Stimulated activated CD4-positive, alpha-beta T cell treated with anti-CD3 and anti-CD28 coated beads, Interleukin-4, amount 100 ng/mL, for 1 hour (primary cell): Measurements from ENCODE around the gene TSFM.
"Not testable (repeated sequence)": the region's sequence is repeated elsewhere in the genome, so short reads cannot be mapped to it uniquely, and the experiment has no call there.

Experiments
- DNase-seq: peaks from one replicate; pipeline ENCODE4 v3.0.0-alpha.2; 2020

The TSFM gene

DNA sequence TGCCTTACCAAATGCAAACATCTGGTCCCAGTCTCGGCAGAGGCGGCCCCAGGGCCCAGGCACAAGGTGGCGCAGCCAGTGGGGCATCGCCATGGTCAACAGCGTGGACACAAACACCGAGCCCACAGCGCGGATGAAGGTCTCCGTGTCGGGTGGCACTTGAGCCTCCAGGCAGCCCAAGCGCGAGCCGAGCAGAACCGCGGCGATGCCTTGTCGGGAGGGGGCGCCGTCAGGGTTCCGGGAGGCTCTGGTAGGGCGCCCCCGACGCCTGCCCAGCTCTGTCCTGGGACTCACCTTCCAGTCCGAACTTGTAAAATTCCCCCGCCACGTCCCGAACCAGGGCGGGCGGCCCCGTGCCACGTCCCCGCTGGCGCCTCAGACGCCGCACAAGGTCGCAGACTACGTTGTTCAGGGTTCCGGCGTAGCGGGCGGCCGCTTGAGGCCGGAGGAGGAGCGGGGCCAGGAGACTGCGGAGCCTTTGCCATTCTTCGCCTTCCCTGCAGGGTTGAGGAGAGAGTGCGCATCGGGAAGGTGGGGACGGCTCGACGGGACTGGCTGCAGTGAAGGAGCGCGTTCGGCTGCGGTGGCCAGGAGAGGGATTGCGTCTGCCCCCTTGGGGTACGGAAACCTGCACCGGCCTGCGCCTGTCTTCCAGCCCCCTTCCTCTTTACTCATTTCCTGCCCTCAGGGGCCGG is 17.4 kb upstream of the TSFM start:
- peak; percentile 69 for DNase-seq

DNA sequence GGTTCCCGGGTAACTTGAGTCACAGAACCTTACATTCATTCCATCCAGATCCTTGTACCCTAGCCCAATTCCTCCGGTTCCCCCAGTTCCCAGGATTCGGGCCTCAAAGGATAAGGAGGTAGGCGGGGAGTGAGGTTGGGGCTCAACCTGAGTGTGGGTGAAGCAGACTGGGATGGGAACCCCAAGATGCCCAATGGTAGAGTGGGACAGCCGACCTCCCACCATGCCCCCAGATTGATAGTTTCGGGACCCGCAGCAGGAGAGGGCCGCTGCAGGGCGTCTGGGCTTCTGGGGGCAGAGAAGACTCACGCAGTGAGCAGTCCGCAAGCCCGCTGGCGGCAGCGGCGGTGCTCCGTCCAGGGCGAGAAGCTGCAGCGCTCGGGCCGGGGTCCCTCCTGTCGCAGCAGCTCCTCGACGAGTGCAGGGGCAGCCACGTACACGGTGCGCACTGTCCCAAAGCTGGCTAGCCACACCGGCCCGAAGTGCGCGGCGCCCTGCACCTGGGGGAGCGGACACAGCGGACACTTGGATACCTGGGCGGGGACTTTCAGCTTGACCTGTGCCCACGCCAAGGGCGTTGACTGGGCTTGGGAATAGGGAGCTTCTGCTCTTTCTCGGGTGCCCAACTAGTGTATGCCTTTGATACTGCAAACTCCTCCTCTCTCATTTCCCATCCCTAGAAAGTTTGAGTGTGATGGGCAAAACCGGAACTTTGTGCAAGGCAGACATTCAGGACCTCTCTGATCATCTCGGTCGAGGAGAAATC is 16.7 kb upstream of the TSFM start:
- DNase-seq, result no peak

DNA sequence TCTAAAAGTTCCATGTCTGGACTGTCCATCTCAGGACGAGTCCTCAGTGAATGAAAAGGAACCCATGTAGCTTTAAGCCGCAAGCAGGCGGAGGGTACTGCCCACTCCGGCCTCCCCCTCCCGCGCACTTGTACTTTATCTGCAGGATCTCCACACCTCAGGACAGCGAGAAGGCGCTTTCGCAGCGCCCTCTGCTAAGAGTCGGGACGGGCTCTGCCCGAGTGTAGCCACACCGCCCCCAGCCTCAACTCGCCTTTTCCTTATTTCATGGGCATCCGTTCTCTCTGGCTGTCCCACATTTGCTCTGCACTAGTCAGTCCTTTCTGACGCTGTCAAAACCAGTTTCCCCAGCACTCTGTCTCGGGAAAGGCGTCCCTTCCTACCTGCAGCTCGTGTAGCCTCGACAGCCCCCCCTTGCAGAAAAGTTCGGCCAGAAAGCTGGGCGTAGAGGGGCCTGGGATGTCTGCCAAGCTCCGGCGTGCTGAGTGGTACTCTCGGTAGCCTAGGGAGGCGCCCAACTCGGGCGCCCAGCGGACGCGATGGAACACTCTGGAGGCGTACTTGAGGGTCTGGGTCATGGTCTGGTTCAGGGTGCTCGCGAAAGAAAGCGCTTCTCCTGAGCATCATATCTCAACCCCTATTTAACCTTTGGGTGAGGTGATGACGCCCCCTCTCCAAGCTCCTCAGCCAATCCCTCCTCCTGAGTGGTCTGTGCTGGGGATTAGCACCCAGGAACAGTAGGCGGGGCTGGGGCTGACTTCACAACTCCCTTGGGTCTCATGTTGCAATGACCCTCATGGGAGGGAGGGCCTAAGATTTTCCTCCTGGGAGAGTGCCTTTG is 15.9 kb upstream of the TSFM start, which contains the start of gene CYP27B1:
TSS of gene CYP27B1 (minus strand) at position 615 of the 841 bp plus-strand sequence. CDS start at position 578, 37 bp downstream.
- DNase-seq, result peak; percentile 22

DNA sequence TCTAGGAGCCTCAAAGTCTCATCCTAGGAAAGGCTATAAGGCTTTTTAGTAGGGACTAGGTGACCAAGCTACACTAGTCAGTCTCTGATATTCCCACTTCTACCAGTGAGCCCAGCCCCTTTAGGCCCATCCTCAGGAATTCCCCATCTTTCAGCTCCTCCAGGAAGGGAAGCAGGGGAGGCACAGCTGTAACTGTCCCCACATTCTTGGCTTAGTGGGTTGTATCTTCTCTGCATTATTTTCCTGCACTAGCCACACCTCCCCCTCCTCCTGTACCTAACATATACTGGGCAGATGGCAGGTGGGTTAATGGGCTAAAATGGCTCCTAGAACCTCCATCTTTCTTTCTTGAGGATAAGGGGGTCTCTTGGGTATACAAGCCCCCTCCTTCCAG is 15.3 kb upstream of the TSFM start:
- DNase-seq, result no peak

DNA sequence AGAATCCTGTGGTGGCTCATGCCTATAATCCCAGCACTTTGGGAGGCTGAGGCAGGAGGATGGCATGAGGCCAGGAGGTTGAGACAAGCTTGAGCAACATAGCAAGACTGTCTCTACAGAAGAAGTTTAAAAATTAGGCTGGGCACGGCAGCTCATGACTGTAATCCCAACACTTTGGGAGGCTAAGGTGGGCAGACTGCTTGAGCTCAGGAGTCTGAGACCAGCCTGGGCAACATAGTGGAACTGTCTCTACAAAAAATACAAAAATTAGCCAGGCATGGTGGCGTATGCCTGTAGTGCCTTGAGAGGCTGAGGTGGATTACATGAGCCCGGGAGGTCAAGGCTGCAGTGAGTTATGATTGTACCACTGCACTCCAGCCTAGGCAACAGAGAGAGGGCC is 14.7 kb upstream of the TSFM start:
- DNase-seq, result no peak

DNA sequence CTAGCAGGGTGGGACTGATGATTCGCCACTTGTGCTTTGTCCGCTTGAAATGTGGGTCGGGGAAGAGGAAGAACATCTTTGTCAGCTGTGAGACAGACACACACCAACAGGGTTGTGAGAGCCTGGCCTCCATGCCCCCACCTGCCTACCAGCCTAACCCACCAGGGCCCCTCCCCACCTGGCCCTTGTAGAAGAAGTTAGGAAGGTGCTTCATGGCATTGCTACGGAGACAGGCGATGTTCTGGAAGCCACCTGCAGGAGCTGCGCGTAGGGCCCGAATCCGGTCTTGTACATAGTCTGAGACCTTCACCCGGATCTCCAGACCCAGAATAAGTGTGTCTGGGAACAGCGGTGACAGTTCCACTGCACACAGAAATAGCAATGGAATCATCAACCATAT is 13.0 kb upstream of the TSFM start:
- no peak for DNase-seq

DNA sequence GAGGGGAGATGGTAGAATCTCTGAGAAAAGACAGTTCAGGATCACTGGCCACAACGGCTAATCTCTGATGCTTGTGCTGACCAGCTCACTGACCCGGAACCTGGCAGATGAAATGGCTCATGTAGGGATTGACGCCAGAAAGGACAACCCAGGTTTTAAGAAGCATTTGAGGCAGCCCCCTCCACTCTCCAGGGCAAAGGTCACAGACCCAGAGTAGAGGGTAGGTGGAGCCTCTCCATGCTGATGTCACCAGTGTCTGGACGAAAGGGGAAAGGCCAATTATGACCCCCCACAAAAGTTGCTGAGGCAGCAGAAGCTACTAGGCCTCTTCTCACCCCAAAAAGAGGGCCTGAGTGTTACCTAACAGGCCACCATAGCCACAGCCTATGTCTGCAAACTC is 11.9 kb upstream of the TSFM start:
- no peak for DNase-seq

DNA sequence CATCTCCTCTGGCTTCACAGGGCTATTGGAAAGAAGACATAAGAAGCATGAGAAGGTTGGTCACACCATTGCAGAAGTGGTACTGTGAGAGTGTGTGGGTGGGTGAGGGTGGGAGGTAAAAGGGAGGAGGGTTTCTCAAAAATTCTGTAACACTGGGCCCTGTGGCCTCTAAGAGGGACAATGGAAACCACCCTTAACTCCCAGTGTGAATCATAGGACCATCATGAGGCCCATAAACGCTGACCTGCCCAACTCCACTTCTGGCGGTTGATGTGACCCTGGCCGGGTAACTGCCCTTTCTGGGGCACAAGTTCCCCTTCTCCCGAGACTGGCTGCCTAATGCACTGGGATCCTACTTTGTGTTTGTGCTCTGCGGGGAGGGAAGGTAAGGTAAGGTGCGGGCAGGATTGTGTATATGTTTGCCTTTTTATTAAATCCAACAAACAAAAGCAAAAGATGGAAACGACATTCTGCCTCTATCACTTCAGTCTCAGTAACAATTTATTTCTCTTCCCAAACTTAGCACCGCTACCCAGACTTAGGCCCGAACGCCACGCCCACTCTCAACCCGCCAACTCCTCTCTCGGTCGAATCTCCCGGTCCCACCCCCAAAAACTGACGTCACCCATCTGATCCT is 11.2 kb upstream of the TSFM start:
- peak; percentile 91 for DNase-seq

DNA sequence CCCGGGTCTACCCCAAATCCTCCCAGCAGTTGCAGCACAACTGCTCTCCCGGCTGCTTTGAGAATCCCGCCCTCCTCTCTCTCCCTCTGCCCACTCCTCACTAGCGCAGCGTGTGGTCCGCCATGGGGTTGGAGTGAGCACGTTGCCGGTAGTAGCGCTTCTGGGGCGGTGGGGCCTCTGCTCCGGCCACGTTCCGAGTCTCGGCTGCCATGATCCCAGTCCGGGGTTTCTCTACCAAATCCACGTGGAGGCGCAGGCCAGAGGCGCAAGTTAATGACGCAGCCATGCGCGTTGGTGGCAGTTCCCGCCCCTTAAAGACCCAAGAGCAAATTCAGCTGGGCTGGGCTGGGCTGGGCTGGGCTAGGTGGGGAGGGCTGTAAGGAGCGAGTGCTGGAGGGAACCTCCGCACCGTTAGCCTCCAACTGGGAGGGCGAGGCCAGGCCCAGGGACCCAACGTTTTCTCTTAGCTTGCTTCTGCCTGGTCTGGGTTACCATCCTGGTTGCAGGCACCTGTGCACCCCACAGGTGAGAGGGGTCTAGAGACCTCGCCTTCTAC is 10.6 kb upstream of the TSFM start, which contains the start of gene METTL1:
TSS of gene METTL1 (minus strand) at position 233 of the 556 bp plus-strand sequence. CDS start at position 211, 22 bp downstream.
- DNase-seq, result peak; percentile 91

DNA sequence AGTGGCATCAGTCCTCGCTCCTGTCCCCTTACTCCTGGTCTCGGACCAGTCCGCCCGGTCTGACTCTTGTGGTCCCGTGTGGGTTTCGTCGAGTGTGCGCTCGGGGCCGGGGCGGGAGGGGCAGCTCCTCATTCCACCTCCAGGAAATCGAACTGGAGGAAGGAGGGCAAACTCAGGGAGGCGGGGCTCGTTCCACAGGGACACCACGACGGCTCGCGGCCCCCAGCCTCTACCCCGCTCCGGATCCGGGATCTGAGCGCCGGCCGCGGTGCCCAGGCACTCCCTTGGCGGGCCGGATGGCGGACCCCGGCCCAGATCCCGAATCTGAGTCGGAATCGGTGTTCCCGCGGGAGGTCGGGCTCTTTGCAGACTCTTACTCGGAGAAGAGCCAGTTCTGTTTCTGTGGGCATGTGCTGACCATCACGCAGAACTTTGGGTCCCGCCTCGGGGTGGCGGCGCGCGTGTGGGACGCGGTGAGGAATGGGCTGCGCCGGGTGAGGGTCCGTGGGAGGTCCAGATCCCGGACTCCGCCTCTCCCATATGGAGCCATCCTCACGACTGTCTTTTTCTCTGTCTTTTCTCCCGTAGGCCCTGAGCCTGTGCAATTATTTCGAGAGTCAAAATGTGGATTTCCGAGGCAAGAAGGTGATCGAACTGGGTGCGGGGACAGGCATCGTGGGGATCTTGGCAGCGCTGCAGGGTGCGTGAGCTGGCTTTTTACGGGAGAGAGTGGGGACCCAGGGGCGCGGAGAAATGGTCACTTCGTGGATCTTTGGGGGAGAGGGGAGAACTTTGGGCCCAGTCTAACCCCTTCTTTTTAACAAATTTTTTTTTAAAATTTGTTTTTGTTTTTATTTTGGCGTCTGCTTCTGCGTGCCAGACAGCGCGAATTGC is 9.9 kb upstream of the TSFM start, which contains the start of gene EEF1AKMT3:
TSS of gene EEF1AKMT3 (plus strand) at position 186 of the 894 bp plus-strand sequence. CDS start at position 297, 111 bp downstream.
- DNase-seq, result peak; percentile 36

DNA sequence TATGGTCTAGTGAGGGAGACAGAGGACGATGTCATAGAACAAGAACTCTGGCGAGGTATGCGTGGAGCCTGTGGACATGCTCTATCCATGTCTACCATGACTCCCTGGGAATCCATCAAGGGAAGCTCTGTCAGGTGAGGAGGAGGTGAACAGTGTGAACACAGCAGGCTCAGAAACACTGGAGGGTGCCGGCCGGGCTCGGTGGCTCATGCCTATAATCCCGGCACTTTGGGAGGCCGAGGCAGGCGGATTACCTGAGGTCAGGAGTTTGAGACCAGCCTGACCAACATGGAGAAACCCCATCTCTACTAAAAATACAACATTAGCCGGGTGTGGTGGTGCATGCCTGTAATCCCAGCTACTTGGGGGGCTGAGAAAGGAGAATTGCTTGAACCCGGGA is 8.0 kb upstream of the TSFM start:
- DNase-seq, result not testable (repeated sequence)

DNA sequence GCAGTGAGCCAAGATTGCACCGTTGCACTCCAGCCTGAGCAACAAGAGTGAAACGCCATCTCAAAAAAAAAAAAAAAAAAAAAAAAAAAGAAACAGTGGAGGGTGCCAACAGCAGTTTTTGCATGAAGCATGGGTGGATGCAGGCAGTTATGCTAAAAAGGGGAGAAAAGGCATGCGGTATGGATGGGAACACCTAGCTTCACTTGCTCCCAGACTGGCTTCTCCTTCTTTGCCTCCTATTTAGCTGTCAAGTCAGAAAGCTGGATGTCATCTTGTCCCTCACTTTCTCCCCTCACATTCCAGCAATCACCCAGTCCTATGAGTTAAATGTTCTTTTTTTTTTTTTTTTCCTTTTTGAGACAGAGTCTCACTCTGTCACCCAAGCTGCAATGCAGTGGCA is 7.5 kb upstream of the TSFM start:
- no peak for DNase-seq

DNA sequence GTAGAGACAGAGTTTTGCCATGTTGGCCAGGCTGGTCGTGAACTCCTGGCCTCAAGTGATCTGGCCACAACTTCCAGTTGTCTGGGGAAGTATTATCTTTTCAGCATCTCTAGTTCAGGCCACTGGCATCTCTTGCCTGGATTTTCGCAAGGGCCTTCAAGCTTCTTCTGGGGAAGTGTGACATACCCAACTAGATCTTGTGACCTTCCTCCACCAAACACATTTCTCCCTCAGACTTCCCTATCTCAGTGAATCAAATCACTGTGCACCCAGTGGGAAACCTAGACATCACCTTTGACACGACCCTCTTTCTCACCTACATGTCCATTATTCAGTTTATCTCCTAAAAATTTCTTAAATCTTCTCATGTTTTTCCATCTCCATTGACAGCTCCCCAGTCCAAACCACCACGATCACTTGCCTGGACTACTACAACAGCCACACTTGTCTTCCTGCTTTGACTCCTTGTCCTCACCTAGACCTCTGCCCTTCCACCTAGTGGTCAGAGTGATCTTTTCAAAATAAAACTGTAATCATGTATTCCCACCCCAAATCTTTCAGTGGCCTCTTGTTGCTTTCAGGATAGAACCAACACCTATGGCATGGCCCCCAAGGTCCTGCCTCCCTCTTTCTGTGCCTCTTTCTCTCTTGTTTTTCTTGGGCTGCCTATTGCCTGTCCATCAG is 6.9 kb upstream of the TSFM start:
- no peak for DNase-seq

DNA sequence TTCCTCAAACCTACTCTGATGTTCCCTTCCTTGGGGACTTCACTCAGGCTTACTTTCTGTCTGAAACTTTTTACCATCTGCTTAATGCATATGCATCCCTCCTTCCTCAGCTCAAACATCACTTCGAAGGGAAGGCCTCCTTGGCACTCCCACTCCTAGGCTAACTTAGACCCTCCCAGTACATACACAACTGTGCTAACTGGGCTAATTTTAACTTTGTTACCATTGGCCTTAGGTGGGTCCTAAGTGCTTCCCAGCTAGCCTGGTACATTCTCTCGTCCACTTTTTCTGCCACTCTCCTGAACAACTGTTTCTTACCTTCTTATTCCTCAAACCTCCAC is 6.4 kb upstream of the TSFM start:
- DNase-seq, result no peak

DNA sequence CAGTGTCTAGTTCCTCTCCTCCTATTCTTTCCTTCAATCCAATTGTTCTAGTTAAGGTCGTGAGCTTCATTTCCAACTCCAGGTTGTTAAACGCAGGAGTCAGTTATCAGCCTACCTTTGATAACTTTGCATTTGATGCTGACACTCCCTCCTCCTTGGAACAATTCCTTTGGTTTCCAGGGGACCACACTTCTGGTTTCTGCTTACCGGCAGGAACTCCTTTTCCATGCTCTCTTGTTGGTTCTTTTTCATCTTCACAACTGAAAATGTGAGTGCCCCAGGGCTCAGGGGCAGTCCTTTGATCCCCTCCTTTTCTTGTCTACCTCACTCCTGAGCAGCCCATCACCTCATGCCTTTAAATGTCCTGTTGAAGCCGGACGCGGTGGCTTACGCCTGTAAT is 5.2 kb upstream of the TSFM start:
- no peak for DNase-seq

DNA sequence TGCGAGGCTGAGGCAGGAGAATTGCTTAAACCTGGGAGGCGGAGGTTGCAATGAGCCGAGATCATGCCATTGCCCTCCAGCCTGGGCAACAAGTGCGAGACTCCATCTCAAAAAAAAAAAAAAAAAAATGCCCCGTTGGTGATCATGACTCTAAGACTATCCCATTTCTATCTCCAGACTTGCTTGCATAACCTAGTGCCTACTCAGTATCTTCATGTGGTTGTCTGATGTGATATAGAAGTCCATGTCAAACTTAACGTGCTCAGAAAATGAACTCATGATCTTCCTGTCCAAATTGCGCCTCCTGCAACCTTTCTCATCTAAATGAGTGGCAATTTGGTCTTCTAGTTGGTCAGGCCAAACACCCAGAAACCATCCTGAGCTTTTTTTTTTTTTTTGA is 4.7 kb upstream of the TSFM start:
- no peak for DNase-seq

DNA sequence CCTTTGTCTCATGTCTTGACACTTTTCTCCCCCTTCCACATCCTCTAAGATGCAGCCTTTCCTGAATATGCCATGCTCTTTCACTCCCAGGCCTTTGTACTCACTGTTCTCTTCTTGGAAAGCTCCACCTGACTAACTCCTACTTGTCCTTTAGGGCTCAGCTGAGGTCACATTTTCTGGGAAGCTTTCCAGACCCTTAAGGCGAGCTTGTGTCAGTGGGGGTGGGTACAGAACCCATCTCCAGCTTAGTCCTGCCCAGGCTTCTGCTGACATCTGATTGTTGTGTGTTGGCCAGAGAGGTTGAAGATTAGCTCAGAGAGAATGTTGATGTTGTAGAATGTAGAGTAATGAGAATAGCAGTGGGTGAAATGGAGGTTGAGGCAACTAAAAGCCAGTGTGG is 2.9 kb upstream of the TSFM start:
- DNase-seq, result no peak

DNA sequence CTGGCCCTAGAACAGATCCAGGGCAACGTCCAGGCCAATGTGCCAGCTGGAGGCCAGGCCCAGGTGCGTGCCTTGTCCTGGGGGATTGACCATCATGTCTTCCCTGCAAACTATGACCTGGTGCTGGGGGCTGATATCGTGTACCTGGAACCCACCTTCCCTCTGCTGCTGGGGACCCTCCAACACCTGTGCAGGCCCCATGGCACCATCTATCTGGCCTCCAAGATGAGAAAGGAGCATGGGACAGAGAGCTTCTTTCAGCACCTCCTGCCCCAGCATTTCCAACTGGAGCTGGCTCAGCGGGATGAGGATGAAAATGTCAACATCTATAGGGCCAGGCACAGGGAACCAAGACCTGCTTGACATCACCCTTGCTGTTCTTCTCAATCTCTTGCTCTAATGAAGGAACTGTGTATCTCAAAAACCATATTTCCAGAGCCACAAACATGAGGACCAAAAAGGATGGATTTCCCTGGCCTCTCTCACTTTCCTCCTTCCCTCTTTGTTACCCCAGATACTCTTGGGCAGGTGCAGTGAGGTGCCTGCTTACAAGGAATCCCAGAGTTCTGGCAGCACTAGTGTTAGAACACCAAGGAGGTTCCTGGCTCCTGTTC is 2.2 kb upstream of the TSFM start:
- no peak for DNase-seq

DNA sequence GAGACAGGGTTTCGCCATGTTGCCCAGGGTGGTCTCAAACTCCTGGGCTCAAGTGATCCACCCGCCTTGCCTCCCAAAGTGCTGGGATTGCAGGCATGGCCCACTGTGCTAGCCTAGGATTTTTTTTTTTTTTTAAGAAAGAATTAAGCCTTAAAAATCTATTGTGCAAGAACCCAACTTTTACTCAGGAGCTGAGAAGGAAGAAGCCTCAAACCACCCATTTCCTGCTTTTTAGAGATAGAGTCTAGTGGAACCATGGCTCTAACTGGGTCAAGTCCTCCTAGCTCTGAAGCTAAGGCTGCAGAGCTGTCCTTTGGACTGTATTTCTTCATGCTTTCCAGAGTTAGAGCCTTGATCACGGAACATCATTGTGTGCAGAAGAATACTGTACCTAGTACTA is 1.3 kb upstream of the TSFM start:
- DNase-seq, result no peak

DNA sequence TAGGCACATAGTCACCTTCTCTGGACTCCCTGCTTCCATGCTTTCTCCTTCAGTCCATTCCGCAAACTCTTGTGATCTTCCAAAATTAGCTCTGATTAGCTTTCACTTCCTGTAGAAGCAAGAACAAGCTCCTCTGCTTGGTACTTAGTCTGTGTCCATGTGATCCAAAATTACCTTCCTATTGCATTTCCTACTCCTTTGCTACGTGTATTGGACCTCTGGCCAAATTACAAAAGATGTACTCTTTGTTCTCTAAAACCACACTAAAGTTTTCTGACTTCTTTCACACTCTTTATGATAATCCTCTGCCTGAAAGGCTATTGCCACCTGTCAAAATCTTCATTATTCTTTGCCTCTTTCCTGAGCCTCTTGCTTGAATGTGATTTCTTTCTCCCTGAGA is 786 bp upstream of the TSFM start:
- no peak for DNase-seq

DNA sequence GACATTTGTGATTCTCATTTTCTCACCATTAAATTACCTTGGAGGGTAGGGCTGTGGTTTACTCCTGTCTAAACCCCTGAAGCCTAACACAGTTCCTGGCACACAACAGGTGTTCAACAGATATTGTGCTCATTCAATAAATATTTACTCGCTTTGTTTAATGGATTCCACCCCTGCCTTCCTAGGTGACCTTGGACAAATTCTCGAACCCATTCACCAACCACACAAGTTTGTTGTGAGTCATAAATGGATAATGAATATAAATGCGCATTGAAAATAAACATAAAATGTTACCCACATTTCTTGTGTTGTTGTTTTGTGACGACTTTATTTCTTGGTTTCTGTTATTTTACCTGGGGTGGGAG is 362 bp upstream of the TSFM start:
- DNase-seq, result no peak
